Jurkat, Clone E6-1 (cell line): ENCODE data around the gene RBBP8NL.

ENCODE experiments used
- DNase-seq: peaks from one replicate; pipeline ENCODE4 v3.0.0-alpha.2; 2011; ENCODE audit warnings: low read depth, low spot score
- H3K4me3 ChIP-seq: 2 replicates; pipeline ENCODE4 v1.5.1; 2011; ENCODE audit warnings: mild to moderate bottlenecking, low read length, control low read depth, moderate library complexity

RBBP8NL gene

DNA sequence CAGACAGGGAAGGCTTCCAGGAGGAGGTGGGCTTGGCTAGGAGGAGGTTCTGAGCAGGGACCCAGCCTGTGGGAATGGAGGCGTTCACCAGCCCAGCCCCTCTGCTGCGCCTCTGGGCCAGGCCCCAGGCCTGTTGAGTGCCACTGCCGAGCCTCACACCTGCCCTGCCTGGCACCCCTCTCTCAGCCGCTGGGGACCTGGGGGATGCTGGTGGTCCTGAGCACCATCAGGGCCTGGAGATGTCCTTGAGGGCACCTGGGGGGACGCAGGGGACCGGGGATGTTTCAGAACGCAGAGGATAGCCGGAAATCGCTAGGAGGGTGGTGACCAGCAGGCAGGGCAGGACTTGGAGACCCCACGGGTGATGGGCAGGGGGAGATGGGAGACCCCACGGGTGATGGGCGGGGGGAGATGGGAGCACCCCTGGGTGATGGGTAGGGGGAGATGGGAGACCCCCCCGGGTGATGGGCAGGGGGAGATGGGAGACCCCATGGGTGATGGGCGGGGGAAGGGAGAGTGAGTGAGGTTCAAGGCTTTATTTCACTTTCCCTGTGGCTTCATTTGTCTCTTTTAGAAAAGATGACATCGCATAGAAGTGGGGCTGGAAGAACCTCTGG is 35.7 kb upstream of the RBBP8NL start:
- no peak overlapping the region for H3K4me3 ChIP-seq
- DNase-seq = no peak

DNA sequence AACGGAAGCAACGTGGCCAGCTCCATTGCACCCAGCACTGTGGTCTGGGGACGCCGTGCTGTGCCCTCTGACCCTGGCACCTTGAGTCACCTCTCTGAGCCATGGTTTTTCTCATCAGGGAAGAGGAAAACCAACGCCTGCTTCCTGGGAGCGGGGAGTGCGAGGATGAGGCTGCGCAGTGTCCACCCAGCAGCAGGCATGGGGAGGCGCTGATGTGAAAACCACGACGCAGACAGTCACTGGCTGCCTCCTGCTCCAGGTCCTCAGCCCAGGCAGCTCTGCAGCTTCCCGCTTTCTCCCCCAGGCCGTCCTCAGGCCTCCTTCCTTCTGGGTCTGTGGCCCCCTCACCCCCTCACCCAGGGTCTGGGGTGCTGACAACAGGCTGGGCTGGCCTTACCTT is 34.5 kb upstream of the RBBP8NL start:
- no peak for DNase-seq
- no peak overlapping the region for H3K4me3 ChIP-seq

- H3K4me3 ChIP-seq = no peak overlapping the region
- no peak for DNase-seq
Observed at GRCh38 chr20:62461157-62461556, 33.8 kb upstream of the RBBP8NL start.

- no peak for DNase-seq
- H3K4me3 ChIP-seq = no peak overlapping the region
Observed at GRCh38 chr20:62460678-62461077, 33.3 kb upstream of the RBBP8NL start.

- no peak for DNase-seq
- no peak overlapping the region for H3K4me3 ChIP-seq
Observed at GRCh38 chr20:62459488-62459887, 32.1 kb upstream of the RBBP8NL start.

DNA sequence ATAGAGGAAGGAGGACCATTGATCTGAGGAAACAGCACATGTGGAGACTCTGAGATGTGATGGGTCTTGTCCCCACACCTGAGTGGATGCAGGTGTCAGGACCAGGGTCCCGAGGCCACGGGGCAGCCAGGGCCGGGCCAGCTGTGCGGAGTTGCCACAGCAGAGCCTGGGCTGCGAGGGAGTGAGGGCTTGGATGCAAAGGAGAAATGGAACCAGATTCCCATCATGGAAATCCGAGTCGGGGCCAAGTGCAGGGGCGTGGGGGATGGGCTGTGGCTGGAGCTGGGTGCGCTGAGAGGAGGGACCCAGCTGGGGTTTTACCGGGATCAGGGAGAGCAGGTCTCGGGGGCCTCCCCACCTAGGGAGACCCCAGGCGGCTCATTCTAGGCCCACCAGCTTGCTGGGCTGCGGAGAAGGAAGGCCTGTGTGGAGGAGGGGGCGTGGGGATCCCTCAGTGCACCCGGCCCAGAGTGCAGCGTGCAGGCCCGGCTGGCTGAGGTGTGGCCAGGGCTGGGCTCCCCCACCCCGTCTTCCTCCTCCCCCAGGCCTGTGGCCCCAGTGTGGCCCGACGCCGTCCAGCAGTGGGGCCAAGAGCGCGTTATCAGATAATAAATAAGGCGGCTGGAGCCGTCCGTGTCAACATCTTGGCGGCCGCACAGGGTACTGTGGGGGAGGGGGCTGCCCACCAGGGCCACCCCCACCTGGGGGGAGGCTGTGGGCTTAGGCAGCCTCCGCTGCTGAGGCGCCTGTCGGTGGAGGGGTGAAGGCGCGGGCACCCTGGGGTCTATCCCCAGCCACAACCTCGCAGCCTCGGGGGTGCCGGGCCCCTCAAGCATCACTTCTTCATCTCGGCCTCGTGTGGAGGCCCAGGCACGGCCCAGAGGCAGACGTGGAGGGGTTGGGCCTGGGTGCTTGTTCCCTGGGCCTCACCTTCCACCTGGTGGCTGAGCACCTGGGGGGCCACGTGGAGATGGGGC is 31.2 kb upstream of the RBBP8NL start:
- no peak for DNase-seq
- H3K4me3 ChIP-seq = no peak overlapping the region

- DNase-seq = no peak
- no peak overlapping the region for H3K4me3 ChIP-seq
Observed at GRCh38 chr20:62457831-62458230, 30.5 kb upstream of the RBBP8NL start.

DNA sequence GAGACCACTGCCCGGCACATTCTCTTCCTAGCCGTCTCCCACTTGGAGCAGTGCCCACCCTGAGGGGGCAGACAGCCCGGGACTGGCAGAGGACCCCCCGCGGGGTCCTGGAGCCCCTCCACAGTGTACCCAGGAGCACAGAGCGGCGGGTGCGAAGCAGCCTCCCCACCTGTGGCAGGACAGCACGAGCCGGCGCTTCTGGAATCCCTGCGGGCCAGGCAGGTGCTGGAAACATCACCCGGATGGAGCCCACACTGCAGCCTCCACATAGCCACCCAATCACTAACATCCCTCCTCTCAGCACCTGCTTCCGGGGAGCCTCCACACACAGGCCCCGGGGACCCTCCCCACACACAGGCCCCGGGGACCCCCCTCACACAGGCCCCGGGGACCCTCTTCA is 29.8 kb upstream of the RBBP8NL start:
- H3K4me3 ChIP-seq = no peak overlapping the region

GRCh38 chr20:62455929-62456328 is 28.6 kb upstream of the RBBP8NL start:
- DNase-seq = no peak
- H3K4me3 ChIP-seq = no peak overlapping the region

More for the DNA sequence above, 29.8 kb upstream of the RBBP8NL start:
- DNase-seq = no peak

DNA sequence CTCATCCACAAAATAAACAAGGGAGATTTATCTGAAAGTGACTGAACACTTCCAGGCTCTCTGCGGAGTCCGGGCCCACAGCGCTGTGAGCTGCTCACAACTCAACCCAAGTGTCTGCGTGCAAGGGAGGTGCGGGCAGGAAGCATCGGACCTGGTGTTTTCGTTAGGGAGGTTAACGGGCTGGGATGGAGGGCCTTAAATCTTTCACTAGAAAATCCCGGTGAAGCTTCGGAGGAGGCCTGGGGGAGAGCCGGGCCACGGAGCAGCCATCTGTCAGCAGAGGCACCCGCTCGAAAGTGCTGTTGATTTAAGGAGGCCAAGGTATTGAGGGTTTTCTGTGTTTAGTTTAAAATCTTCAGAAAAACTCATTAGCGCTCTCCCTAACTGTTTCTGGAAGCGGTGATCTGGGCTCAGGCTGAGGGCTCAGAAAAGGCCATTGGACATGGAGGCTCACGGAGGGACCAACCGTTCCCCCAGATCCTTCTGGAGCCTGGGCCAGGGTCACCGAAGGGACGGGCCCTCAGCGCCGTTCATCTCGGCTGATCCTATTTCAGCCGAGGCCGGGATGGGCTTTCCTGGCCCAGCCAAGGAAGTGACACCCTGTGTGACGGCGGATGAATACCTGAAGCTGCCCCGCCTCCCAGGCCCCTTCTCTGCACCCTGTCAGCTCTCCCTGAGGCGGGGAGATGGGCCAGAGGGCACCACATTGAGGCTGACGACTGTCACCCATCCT is 27.7 kb upstream of the RBBP8NL start:
- no peak for DNase-seq
- H3K4me3 ChIP-seq = no peak overlapping the region

DNA sequence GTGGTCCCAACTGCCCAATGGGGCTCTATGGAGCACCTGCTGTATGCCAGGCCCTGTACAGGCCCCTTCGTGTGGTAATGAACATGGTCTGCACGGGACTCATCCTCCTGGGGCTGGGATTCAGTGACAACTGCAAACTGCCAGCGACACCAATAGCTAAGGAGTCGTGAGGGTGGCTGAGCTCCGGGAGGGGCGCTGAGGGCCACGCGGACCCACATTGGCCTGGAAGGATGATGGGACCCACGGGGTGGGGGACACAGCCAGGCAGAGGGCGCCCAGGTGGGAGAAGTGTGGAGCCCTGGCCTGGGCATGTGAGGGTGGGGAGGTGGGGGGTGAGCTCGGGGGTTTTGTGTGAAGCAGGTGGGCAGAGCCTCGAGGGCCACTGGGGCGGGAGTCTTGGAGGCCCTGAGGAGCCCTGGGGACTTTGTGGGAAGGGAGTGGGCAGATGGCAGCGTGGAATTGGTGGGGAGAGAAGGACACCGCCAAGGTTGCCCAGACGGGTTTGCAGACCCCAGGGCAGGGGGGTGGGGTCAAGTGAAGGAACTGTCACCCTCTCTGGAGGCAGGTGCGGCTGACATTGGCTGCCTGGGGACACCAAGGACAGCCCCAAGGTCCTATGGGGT is 26.0 kb upstream of the RBBP8NL start:
- DNase-seq = no peak
- no peak overlapping the region for H3K4me3 ChIP-seq

- DNase-seq = no peak
- no peak overlapping the region for H3K4me3 ChIP-seq
Observed at GRCh38 chr20:62452475-62453095, 25.2 kb upstream of the RBBP8NL start.

DNA sequence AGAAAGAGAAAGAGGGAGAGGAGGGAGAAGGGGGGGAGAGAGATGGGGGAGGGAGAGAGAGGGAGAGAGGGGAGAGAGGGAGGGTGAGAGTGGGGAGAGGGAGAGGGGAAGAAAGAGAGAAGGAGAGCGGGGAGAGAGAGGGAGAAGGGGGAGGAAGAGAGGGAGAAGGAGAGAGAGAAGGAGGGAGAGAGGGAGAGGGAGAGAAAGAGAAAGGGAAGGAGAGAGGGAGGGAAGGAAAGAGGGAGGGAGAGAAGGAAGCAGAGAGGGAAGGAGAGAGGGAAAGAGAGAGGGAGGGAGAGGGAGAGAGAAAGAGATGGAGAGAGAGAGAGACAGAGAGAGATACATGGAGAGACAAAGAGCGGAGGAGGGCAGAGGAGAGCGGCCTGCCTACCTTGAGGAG is 24.6 kb upstream of the RBBP8NL start:
- H3K4me3 ChIP-seq = no peak overlapping the region
- no peak for DNase-seq

DNA sequence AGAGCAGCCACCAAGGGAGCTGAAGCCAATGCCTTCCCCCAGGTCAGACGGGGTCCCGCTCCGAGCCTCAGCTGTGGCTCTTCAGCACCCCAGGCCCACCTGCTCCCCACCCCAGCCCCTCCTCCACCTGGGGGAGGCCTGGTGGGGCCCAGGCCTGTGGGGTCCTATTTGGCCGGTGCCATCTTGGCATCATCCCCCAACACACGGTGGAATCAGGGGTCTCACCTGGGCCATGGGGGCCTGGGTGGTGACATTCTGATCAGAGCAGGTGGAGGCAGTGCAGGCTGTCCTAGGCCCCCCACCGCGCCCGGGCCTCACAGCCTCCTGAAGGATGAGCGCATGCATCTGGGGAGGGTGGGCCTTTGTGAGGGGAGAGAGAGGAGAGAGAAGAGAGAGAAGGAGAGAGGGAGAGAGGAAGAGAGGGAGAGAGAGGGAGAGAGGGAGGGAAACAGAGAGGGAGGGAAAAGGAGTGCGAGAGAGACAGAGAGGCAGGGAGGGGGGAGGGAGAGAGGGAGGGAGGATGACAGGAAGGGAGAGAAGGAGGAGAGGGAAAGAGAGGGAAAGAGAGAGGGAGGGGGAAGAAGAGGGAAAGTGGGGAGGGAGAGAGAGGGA is 23.9 kb upstream of the RBBP8NL start:
- no peak for DNase-seq
- H3K4me3 ChIP-seq = no peak overlapping the region

GRCh38 chr20:62449951-62450691 is 22.8 kb upstream of the RBBP8NL start:
- DNase-seq = no peak
- no peak overlapping the region for H3K4me3 ChIP-seq

GRCh38 chr20:62448788-62449187 is 21.4 kb upstream of the RBBP8NL start:
- H3K4me3 ChIP-seq = no peak overlapping the region
- no peak for DNase-seq

DNA sequence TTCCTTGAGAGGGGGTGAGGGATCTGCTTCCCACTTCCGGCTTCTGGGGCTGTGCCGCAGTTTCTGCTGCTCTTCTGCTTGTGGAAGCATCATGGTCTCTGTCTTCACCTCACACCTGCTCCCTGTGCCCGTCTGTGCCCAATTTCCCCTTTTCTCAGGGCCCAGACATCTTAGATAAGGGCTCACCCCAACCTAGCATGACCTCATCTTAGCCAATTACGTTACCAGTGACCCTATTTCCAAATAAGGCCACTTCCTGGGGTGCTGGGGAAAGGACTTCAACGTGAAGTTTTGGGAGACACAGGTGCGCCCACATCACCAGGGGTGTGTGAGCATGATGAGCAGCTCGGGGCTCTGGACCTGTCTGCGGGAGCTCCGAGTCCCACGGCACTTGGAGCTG is 20.7 kb upstream of the RBBP8NL start:
- DNase-seq = no peak
- H3K4me3 ChIP-seq = no peak overlapping the region
